Stimulated activated naive B cell treated with anti-CD40 and anti-IgM and Interleukin-4, amounts not matched to agents 10 μg/mL and 1 μg/mL and 100 μg/mL, for 72 hours (primary cell): ENCODE measurements around the gene CFDP1.
A peak's percentile ranks its signal among the peaks of the same experiment; 100 is the strongest.

ENCODE experiments used
- ATAC-seq, 2 donors: fragments of 150-1000 bp; cut with Tn5 transposase; replicated peaks; 2 replicates each; pipeline ENCODE4 v1.10.0; 2021; ENCODE audit warnings: moderate library complexity in 1 of 2
- DNase-seq: peaks from one replicate; pipeline ENCODE4 v3.0.0; 2021
- H3K27ac Mint-ChIP-seq: one replicate; pipeline ENCODE4 v1.8.0; 2022; ENCODE audit warnings: mild to moderate bottlenecking, mixed read lengths
- H3K27me3 Mint-ChIP-seq, 2 donors: one replicate each; pipeline ENCODE4 v1.8.0; 2022; ENCODE audit warnings: mixed read lengths in 2 of 2
- H3K36me3 Mint-ChIP-seq, 2 donors: one replicate each; pipeline ENCODE4 v1.8.0; 2022; ENCODE audit warnings: mixed read lengths in 2 of 2, mild to moderate bottlenecking in 1 of 2
- H3K4me1 Mint-ChIP-seq, 2 donors: one replicate each; pipeline ENCODE4 v1.8.0; 2022; ENCODE audit warnings: mixed read lengths in 2 of 2, mild to moderate bottlenecking in 1 of 2
- H3K4me3 Mint-ChIP-seq, 2 donors: one replicate each; pipeline ENCODE4 v1.8.0; 2022; ENCODE audit warnings: mild to moderate bottlenecking in 2 of 2, mixed read lengths in 2 of 2, moderate library complexity in 1 of 2
- H3K9me3 Mint-ChIP-seq, 2 donors: one replicate each; pipeline ENCODE4 v1.8.0; 2022; ENCODE audit warnings: mixed read lengths in 2 of 2, mild to moderate bottlenecking in 1 of 2

The CFDP1 gene

GRCh38 chr16:75306099-75306762, 127.1 kb downstream of the CFDP1 start:
- Mint-ChIP-seq H3K27me3 (peaks cover 7 to 15% of the 10 kb centered on the region in 2 donors), H3K4me1 (peaks cover 11 to 20% of the 10 kb centered on the region in 2 donors), H3K27ac (no peak overlapping the region), H3K9me3 (no peaks in the 10 kb centered on the region), H3K4me3 (no peak overlapping the region), H3K36me3 (peaks cover 48 to 68% of the 10 kb centered on the region in 2 donors)
- DNase-seq (no peak), ATAC-seq (no peak)

- H3K4me1 Mint-ChIP-seq, result peaks cover 11 to 23% of the 10 kb centered on the region in 2 donors
- H3K36me3 Mint-ChIP-seq, result peaks cover 53 to 72% of the 10 kb centered on the region in 2 donors
- peak overlapping the region; percentile 76 for H3K27ac Mint-ChIP-seq
- ATAC-seq, result peak; percentile 99
- no peaks in the 10 kb centered on the region for H3K9me3 Mint-ChIP-seq
- H3K4me3 Mint-ChIP-seq, result peak overlapping the region in 1 of 2 donors; percentile 17
- peak; percentile 54 for DNase-seq
- H3K27me3 Mint-ChIP-seq, result peaks cover 7 to 18% of the 10 kb centered on the region in 2 donors
Observed at GRCh38 chr16:75305364-75306098, 127.8 kb downstream of the CFDP1 start.

GRCh38 chr16:75304521-75305363, 128.6 kb downstream of the CFDP1 start:
- Mint-ChIP-seq H3K4me1 (peaks cover 11 to 24% of the 10 kb centered on the region in 2 donors), H3K9me3 (no peaks in the 10 kb centered on the region), H3K27me3 (peaks cover 0 to 16% of the 10 kb centered on the region in 2 donors), H3K4me3 (peak overlapping the region in 1 of 2 donors; percentile 17), H3K36me3 (peaks cover 58 to 72% of the 10 kb centered on the region in 2 donors), H3K27ac (peak overlapping the region; percentile 76)
- DNase-seq, result no peak
- no peak for ATAC-seq

DNA sequence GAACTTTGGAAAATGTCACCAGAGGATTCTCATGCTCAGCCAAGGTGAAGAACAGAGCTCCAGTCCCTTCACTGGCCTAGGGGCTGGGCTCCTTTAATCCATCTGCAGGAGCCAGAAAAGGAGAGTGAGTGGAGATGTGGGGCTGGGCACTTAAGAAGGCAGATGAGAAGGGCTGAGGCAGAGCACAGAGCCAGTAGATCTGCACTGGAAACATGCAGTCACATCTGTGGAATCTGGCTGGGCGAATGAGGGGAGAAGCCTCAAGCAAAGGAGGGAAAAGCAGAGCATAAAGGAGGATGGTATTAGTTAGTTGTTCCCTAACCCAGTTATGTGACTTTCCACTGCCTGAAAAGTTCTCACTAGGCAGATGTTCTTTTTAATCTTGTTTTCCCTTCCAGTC, 131.5 kb downstream of the CFDP1 start:
- DNase-seq, result no peak
- Mint-ChIP-seq H3K27me3 (peaks cover 0 to 9% of the 10 kb centered on the region in 2 donors), H3K36me3 (peaks cover 60 to 80% of the 10 kb centered on the region in 2 donors), H3K9me3 (no peaks in the 10 kb centered on the region), H3K27ac (no peak overlapping the region), H3K4me1 (peaks cover 11 to 34% of the 10 kb centered on the region in 2 donors), H3K4me3 (no peak overlapping the region)
- no peak for ATAC-seq

DNA sequence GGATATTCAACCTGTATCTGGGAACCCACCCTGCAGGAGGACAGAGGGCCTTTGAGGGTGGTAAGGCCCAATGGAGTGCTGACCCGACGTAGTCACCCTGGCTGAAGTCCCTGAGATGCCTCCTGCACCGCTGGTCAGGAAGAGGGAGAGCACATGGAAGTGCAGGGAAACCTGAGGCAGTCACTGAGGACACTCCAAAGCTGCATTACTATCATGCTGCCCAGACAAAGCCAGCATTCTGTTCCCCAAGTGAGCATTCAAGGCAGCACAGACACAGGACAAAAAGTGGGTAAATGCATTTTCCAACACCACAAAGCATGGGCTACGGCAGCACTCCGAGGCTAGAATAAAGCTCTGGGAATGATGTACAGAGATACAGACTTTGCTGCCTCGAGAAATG, 135.0 kb downstream of the CFDP1 start:
- Mint-ChIP-seq H3K4me1 (peaks cover 0 to 17% of the 10 kb centered on the region in 2 donors), H3K27me3 (peaks cover 0 to 13% of the 10 kb centered on the region in 2 donors), H3K9me3 (no peaks in the 10 kb centered on the region), H3K36me3 (peaks cover 58 to 75% of the 10 kb centered on the region in 2 donors), H3K4me3 (no peak overlapping the region), H3K27ac (no peak overlapping the region)
- ATAC-seq, result no peak
- no peak for DNase-seq

DNA sequence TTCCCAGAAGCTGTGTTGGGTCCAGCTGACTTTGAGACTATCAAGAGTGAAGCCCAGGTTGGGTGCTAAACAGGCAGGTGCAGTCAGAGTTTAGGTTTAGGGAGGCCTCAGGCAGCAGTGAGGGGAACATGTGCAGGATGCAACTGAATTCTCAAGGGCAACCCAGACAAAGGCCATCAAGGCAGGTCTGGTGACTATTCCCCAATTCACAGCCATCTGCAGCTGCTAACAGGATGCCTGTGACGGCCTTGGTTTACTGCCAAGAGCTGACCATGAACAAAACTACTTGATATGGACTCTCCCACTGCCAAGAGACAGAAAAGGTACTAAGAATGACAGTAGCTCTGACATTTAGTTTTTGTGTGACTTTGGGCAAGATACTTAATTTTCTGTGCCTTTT, 136.7 kb downstream of the CFDP1 start:
- peaks cover 61 to 81% of the 10 kb centered on the region in 2 donors for H3K36me3 Mint-ChIP-seq
- ATAC-seq (no peak), DNase-seq (no peak)
- no peak overlapping the region for H3K27ac Mint-ChIP-seq
- peaks cover 0 to 17% of the 10 kb centered on the region in 2 donors for H3K4me1 Mint-ChIP-seq
- no peaks in the 10 kb centered on the region for H3K9me3 Mint-ChIP-seq
- H3K27me3 Mint-ChIP-seq, result peaks cover 0 to 13% of the 10 kb centered on the region in 2 donors
- no peak overlapping the region for H3K4me3 Mint-ChIP-seq

DNA sequence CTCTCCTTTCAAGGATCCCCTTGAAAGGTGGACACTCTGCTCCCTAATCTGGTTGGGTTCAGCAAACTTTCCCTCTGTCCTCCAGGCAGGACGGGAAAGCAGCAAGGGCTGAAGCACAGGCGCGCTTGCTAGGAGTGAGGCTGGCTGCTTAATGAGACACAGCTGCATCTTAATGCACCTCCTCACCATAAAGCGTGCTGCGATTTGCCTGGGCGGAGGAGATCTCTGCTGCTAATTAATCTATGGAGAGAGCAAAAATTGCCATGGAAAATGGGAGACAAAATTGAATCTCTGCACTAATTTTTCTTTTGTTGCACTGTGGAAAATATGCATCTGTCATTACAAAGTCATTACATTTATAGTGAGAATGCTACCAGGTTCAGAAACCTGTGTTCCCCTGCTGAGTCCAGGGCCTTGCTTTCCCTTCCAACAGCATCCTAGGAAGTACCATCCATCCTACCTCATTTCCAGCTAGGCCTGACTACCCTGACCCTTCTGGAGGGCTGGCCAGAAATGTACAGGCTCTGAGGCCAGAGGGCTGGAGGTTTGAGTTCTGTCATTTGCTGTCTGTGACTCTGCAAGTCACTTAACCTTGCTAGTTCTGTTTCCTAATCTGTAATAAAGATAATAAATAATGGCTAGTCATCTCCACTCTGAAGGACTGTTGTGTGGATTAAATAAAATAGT, 138.4 kb downstream of the CFDP1 start:
- DNase-seq, result no peak
- Mint-ChIP-seq H3K4me3 (no peak overlapping the region), H3K36me3 (peaks cover 60 to 74% of the 10 kb centered on the region in 2 donors), H3K27ac (no peak overlapping the region), H3K4me1 (peaks cover 0 to 13% of the 10 kb centered on the region in 2 donors), H3K9me3 (no peaks in the 10 kb centered on the region), H3K27me3 (peaks cover 0 to 13% of the 10 kb centered on the region in 2 donors)
- ATAC-seq, result no peak

DNA sequence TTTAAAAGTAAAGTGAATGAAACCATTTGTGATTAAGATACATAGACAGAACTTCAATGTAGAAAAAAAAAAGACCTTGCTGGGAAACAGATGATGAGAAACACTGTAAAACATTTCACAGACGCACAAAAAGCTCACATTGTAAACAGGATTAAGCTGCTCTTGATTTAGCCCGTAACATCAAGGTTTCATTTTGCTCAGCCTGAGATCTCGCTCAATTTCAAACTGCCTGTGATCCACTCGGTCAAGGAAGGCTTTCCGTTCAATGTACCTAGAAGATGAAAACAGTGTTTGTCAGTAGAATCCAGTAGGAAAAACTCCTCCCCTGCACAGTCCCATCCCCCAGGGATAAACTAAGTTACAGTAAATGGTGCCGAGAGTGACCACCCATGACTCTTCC, 139.5 kb downstream of the CFDP1 start:
- peaks cover 4 to 7% of the 10 kb centered on the region in 2 donors for H3K4me1 Mint-ChIP-seq
- H3K27me3 Mint-ChIP-seq, result peaks cover 0 to 9% of the 10 kb centered on the region in 2 donors
- no peak for DNase-seq
- no peak overlapping the region for H3K4me3 Mint-ChIP-seq
- ATAC-seq, result no peak
- H3K36me3 Mint-ChIP-seq, result peaks cover 55 to 76% of the 10 kb centered on the region in 2 donors
- no peaks in the 10 kb centered on the region for H3K9me3 Mint-ChIP-seq
- H3K27ac Mint-ChIP-seq, result no peak overlapping the region

GRCh38 chr16:75293173-75293572, 140.1 kb downstream of the CFDP1 start:
- H3K4me1 Mint-ChIP-seq, result peaks cover 7% of the 10 kb centered on the region in 2 donors
- peaks cover 0 to 9% of the 10 kb centered on the region in 2 donors for H3K27me3 Mint-ChIP-seq
- ATAC-seq, result no peak

DNA sequence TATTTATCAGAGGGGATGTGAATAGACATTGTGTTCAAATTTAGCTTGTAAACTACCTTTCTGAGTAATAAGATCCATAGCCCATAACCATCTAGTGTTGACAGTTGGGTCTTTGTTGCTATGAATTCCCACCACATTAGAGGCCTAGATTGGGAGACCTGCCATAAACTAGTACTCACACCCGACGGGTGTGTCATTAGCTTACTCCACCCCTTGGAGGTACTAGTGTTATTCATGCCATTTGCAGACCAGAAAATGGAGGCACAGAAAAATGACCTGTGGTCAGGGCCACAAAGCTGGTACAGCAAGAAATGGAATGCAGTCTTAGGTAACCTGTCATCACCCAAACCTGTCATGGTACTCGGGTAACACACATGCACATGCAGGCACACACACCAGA, 140.6 kb downstream of the CFDP1 start:
- Mint-ChIP-seq H3K9me3 (no peaks in the 10 kb centered on the region), H3K36me3 (peaks cover 51 to 72% of the 10 kb centered on the region in 2 donors), H3K27me3 (peaks cover 0 to 9% of the 10 kb centered on the region in 2 donors), H3K27ac (no peak overlapping the region), H3K4me1 (peaks cover 6 to 7% of the 10 kb centered on the region in 2 donors), H3K4me3 (no peak overlapping the region)
- no peak for DNase-seq
- ATAC-seq, result no peak

More at GRCh38 chr16:75293173-75293572, 140.1 kb downstream of the CFDP1 start:
- no peak overlapping the region for H3K27ac Mint-ChIP-seq
- no peak for DNase-seq
- peaks cover 56 to 77% of the 10 kb centered on the region in 2 donors for H3K36me3 Mint-ChIP-seq
- no peaks in the 10 kb centered on the region for H3K9me3 Mint-ChIP-seq
- H3K4me3 Mint-ChIP-seq, result no peak overlapping the region

- DNase-seq (no peak), ATAC-seq (no peak)
- Mint-ChIP-seq H3K4me1 (peaks cover 4 to 7% of the 10 kb centered on the region in 2 donors), H3K27me3 (peaks cover 0 to 9% of the 10 kb centered on the region in 2 donors), H3K4me3 (no peak overlapping the region), H3K9me3 (no peaks in the 10 kb centered on the region), H3K36me3 (peaks cover 44 to 61% of the 10 kb centered on the region in 2 donors), H3K27ac (no peak overlapping the region)
Observed at GRCh38 chr16:75289189-75289588, 144.1 kb downstream of the CFDP1 start.

DNA sequence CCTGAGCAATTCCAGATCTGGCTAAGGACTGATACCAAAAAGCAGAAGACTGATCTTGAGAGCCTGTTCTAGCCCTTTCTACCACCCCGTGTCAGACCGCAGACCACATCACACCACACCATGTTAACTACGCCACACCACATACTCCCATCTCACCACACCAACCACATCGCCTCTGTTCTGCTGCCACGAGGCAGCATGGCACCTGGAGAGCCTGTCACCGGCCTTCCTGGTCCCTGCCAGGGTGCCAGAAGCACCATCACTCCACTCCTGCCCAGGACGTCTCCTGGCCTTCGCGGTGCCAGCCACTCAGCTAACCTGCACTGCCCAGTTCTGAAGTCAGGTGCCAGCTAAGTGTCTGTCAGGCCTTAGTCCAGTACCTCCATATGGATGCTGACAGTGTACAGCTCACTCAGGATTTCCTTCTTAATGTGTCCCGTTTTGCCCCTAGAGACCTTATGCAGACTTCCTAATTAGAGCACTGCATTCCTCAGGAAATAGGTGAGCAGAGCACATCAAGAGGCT, 144.6 kb downstream of the CFDP1 start:
- ATAC-seq (peak; percentile 52 to 77), DNase-seq (peak; percentile 18)
- Mint-ChIP-seq H3K4me3 (no peak overlapping the region), H3K27ac (no peak overlapping the region), H3K27me3 (peaks cover 0 to 5% of the 10 kb centered on the region in 2 donors), H3K4me1 (peaks cover 4 to 7% of the 10 kb centered on the region in 2 donors), H3K36me3 (peaks cover 43 to 56% of the 10 kb centered on the region in 2 donors), H3K9me3 (no peaks in the 10 kb centered on the region)

DNA sequence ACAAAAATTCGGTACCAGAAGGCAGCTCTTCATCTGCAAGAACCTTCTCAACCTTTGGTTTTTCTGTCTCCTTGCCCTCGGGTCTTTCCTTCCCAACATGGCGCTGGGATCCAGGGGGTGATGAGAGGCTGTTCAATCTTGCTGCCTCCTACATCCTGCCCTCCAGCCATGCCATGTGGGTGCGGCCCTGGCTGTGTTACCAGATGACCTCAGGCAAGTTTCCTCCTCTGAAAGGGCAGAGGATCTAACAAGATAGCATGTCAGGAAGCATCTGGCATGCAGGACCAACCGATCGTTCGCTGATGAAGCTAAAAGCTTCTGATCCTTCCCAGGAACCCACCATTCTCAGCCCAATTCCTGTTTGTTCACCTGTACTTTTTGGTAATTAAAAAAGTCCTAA, 145.1 kb downstream of the CFDP1 start:
- Mint-ChIP-seq H3K36me3 (peaks cover 42 to 53% of the 10 kb centered on the region in 2 donors), H3K4me3 (no peak overlapping the region), H3K4me1 (peaks cover 4 to 7% of the 10 kb centered on the region in 2 donors), H3K27me3 (peaks cover 0 to 5% of the 10 kb centered on the region in 2 donors), H3K27ac (no peak overlapping the region), H3K9me3 (no peaks in the 10 kb centered on the region)
- DNase-seq (no peak), ATAC-seq (peak in 1 of 2 donors; percentile 12)
